Measurements from ENCODE around the gene SSC5D.

Gene SSC5D

GRCh38 chr19:55487924-55488687, at the start of gene SSC5D:
Gene SSC5D (plus strand): TSS chr19:55488436. CDS start chr19:55488590, 154 bp downstream.
- Histone ChIP-seq H3K36me3 (ENCODE audit: control insufficient read depth, insufficient read depth, low read length) (no peaks in the 10 kb centered on the region), H3K9ac (ENCODE audit: low read depth, low read length) (no peak within 1 kb of the TSS; the same call in 1 of the 2 replicates), H3K27me3 (ENCODE audit: control insufficient read depth, insufficient read depth, low read length) (no peaks in the 10 kb centered on the region), H3K27ac (ENCODE audit: low read depth, low read length) (peak within 1 kb of the TSS; percentile 75), H3K9me3 (ENCODE audit: control insufficient read depth, insufficient read depth, low read length) (no peaks in the 10 kb centered on the region), H3K4me1 (ENCODE audit: control insufficient read depth, insufficient read depth, low read length) (peaks cover 38% of the 10 kb centered on the region), H3K4me3 (ENCODE audit: low read depth, low read length) (peak within 1 kb of the TSS; percentile 51)

- Histone ChIP-seq H3K4me1 (ENCODE audit: control insufficient read depth, insufficient read depth, low read length) (peaks cover 4% of the 10 kb centered on the region; the same call in 1 of the 2 replicates), H3K9me3 (ENCODE audit: control insufficient read depth, insufficient read depth, low read length) (no peaks in the 10 kb centered on the region), H3K27ac (ENCODE audit: low read depth, low read length) (no peak overlapping the region), H3K36me3 (ENCODE audit: control insufficient read depth, insufficient read depth, low read length) (no peaks in the 10 kb centered on the region), H3K4me3 (ENCODE audit: low read depth, low read length) (no peak overlapping the region), H3K9ac (ENCODE audit: low read depth, low read length) (no peak overlapping the region), H3K27me3 (ENCODE audit: control insufficient read depth, insufficient read depth, low read length) (peaks cover 61% of the 10 kb centered on the region)
These were observed 49.2 kb upstream of the SSC5D start for GRCh38 chr19:55439052-55439451.

- Histone ChIP-seq H3K27ac (ENCODE audit: low read depth, low read length) (no peak overlapping the region), H3K27me3 (ENCODE audit: control insufficient read depth, insufficient read depth, low read length) (peaks cover 76% of the 10 kb centered on the region), H3K4me1 (ENCODE audit: control insufficient read depth, insufficient read depth, low read length) (peaks cover 4% of the 10 kb centered on the region; the same call in 1 of the 2 replicates), H3K4me3 (ENCODE audit: low read depth, low read length) (peak overlapping the region; percentile 66), H3K9me3 (ENCODE audit: control insufficient read depth, insufficient read depth, low read length) (no peaks in the 10 kb centered on the region), H3K36me3 (ENCODE audit: control insufficient read depth, insufficient read depth, low read length) (no peaks in the 10 kb centered on the region), H3K9ac (ENCODE audit: low read depth, low read length) (no peak overlapping the region)
These were observed 47.7 kb upstream of the SSC5D start for GRCh38 chr19:55440411-55441105.

GRCh38 chr19:55441319-55441691, 46.9 kb upstream of the SSC5D start:
- Histone ChIP-seq H3K4me3 (ENCODE audit: low read depth, low read length) (peak overlapping the region; percentile 66), H3K9me3 (ENCODE audit: control insufficient read depth, insufficient read depth, low read length) (no peaks in the 10 kb centered on the region), H3K27me3 (ENCODE audit: control insufficient read depth, insufficient read depth, low read length) (peaks cover 81% of the 10 kb centered on the region), H3K4me1 (ENCODE audit: control insufficient read depth, insufficient read depth, low read length) (peaks cover 4% of the 10 kb centered on the region; the same call in 1 of the 2 replicates), H3K27ac (ENCODE audit: low read depth, low read length) (no peak overlapping the region), H3K9ac (ENCODE audit: low read depth, low read length) (no peak overlapping the region), H3K36me3 (ENCODE audit: control insufficient read depth, insufficient read depth, low read length) (no peaks in the 10 kb centered on the region)

- no peak overlapping the region for H3K9ac ChIP-seq (ENCODE audit: low read depth, low read length)
- H3K27ac ChIP-seq (ENCODE audit: low read depth, low read length): no peak overlapping the region
- peak overlapping the region; percentile 66; the same call in 1 of the 2 replicates for H3K4me3 ChIP-seq (ENCODE audit: low read depth, low read length)
- peaks cover 4% of the 10 kb centered on the region; the same call in 1 of the 2 replicates for H3K4me1 ChIP-seq (ENCODE audit: control insufficient read depth, insufficient read depth, low read length)
- peaks cover 86% of the 10 kb centered on the region for H3K27me3 ChIP-seq (ENCODE audit: control insufficient read depth, insufficient read depth, low read length)
- no peaks in the 10 kb centered on the region for H3K36me3 ChIP-seq (ENCODE audit: control insufficient read depth, insufficient read depth, low read length)
- no peaks in the 10 kb centered on the region for H3K9me3 ChIP-seq (ENCODE audit: control insufficient read depth, insufficient read depth, low read length)
These were observed 46.4 kb upstream of the SSC5D start for GRCh38 chr19:55441692-55442321.

GRCh38 chr19:55442372-55442961, 45.8 kb upstream of the SSC5D start:
- H3K4me1 ChIP-seq (ENCODE audit: control insufficient read depth, insufficient read depth, low read length): peaks cover 4% of the 10 kb centered on the region; the same call in 1 of the 2 replicates
- no peaks in the 10 kb centered on the region for H3K9me3 ChIP-seq (ENCODE audit: control insufficient read depth, insufficient read depth, low read length)
- peaks cover 93% of the 10 kb centered on the region for H3K27me3 ChIP-seq (ENCODE audit: control insufficient read depth, insufficient read depth, low read length)
- no peak overlapping the region for H3K27ac ChIP-seq (ENCODE audit: low read depth, low read length)
- no peak overlapping the region; the same call in 1 of the 2 replicates for H3K4me3 ChIP-seq (ENCODE audit: low read depth, low read length)
- no peaks in the 10 kb centered on the region for H3K36me3 ChIP-seq (ENCODE audit: control insufficient read depth, insufficient read depth, low read length)
- no peak overlapping the region for H3K9ac ChIP-seq (ENCODE audit: low read depth, low read length)

GRCh38 chr19:55443045-55443823, 45.0 kb upstream of the SSC5D start, which contains the start of gene SHISA7:
Gene SHISA7 (minus strand): TSS chr19:55443300. CDS start chr19:55442863, 437 bp downstream.
- peak within 1 kb of the TSS; percentile 38; the same call in 1 of the 2 replicates for H3K4me3 ChIP-seq (ENCODE audit: low read depth, low read length)
- peaks cover 4% of the 10 kb centered on the region; the same call in 1 of the 2 replicates for H3K4me1 ChIP-seq (ENCODE audit: control insufficient read depth, insufficient read depth, low read length)
- no peak within 1 kb of the TSS for H3K27ac ChIP-seq (ENCODE audit: low read depth, low read length)
- no peaks in the 10 kb centered on the region for H3K9me3 ChIP-seq (ENCODE audit: control insufficient read depth, insufficient read depth, low read length)
- H3K9ac ChIP-seq (ENCODE audit: low read depth, low read length): no peak within 1 kb of the TSS
- H3K27me3 ChIP-seq (ENCODE audit: control insufficient read depth, insufficient read depth, low read length): peaks cover 98% of the 10 kb centered on the region
- no peaks in the 10 kb centered on the region for H3K36me3 ChIP-seq (ENCODE audit: control insufficient read depth, insufficient read depth, low read length)

GRCh38 chr19:55443824-55444480, 44.3 kb upstream of the SSC5D start:
- Histone ChIP-seq H3K9ac (ENCODE audit: low read depth, low read length) (no peak overlapping the region), H3K4me1 (ENCODE audit: control insufficient read depth, insufficient read depth, low read length) (peaks cover 4% of the 10 kb centered on the region; the same call in 1 of the 2 replicates), H3K9me3 (ENCODE audit: control insufficient read depth, insufficient read depth, low read length) (no peaks in the 10 kb centered on the region), H3K27me3 (ENCODE audit: control insufficient read depth, insufficient read depth, low read length) (peaks cover 98% of the 10 kb centered on the region), H3K27ac (ENCODE audit: low read depth, low read length) (no peak overlapping the region), H3K4me3 (ENCODE audit: low read depth, low read length) (0 out of 2 replicates have a peak overlapping the region, but pooled peaks have one; percentile 8), H3K36me3 (ENCODE audit: control insufficient read depth, insufficient read depth, low read length) (no peaks in the 10 kb centered on the region)

GRCh38 chr19:55444646-55445045, 43.6 kb upstream of the SSC5D start:
- no peaks in the 10 kb centered on the region for H3K36me3 ChIP-seq (ENCODE audit: control insufficient read depth, insufficient read depth, low read length)
- H3K4me3 ChIP-seq (ENCODE audit: low read depth, low read length): no peak overlapping the region
- H3K9me3 ChIP-seq (ENCODE audit: control insufficient read depth, insufficient read depth, low read length): no peaks in the 10 kb centered on the region
- H3K4me1 ChIP-seq (ENCODE audit: control insufficient read depth, insufficient read depth, low read length): peaks cover 4% of the 10 kb centered on the region; the same call in 1 of the 2 replicates
- peaks cover 98% of the 10 kb centered on the region for H3K27me3 ChIP-seq (ENCODE audit: control insufficient read depth, insufficient read depth, low read length)
- no peak overlapping the region for H3K27ac ChIP-seq (ENCODE audit: low read depth, low read length)
- no peak overlapping the region for H3K9ac ChIP-seq (ENCODE audit: low read depth, low read length)
